OCI-LY1 (cell line): Measurements from ENCODE around the gene ZNF554.

Source experiments
- CTCF ChIP-seq: fragments of 200-600 bp; sonication (generic), shearing (Covaris generic); IDR thresholded peaks from 2 replicates; pipeline ENCODE4 v1.5.1; 2017; ENCODE audit warnings: mild to moderate bottlenecking, antibody characterized with exemption, low read length, moderate library complexity, mixed read lengths
- EZH2 ChIP-seq: fragments of 200-600 bp; sonication (generic), shearing (Covaris generic); IDR thresholded peaks from 2 replicates; pipeline ENCODE4 v1.8.0; 2017; ENCODE audit warnings: borderline replicate concordance, mixed run types, mild to moderate bottlenecking, antibody characterized with exemption, low read length, moderate library complexity, mixed read lengths

GRCh38 chr19:2780284-2780683 lies 39.4 kb upstream of the ZNF554 start:
- TF ChIP-seq CTCF: no peak
- TF ChIP-seq EZH2: no peak
